ENCODE measurements around the gene ADARB1. TPM values are rescaled to one million over a fixed set of nuclear protein-coding genes. Genes with fewer than 3 reads are reported as not detected.

The ADARB1 gene
- total and polyA plus RNA-seq, 2 experiments from 2014 or later = 9.4 to 14.0 TPM

DNA sequence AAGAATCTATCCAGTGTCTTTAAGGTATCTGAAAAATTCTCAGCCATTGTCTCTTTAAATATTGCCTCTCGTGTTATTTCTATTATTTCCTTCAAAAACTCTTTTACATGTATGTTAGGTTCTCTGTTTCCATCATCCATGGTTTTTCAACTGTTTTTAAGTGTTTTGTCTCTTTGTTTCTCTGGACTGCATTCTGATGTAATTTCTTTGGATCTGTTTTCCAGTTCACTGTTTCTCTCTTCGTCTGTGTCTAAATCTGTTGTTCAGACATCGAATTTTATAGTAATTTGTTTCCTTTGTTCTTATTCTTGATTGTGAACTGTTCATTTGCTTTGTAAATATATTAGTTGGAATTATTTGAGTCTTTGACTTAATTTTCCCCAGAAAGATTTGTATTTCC, 169.2 kb downstream of the ADARB1 start:
- TF ChIP-seq, protein P1, sequence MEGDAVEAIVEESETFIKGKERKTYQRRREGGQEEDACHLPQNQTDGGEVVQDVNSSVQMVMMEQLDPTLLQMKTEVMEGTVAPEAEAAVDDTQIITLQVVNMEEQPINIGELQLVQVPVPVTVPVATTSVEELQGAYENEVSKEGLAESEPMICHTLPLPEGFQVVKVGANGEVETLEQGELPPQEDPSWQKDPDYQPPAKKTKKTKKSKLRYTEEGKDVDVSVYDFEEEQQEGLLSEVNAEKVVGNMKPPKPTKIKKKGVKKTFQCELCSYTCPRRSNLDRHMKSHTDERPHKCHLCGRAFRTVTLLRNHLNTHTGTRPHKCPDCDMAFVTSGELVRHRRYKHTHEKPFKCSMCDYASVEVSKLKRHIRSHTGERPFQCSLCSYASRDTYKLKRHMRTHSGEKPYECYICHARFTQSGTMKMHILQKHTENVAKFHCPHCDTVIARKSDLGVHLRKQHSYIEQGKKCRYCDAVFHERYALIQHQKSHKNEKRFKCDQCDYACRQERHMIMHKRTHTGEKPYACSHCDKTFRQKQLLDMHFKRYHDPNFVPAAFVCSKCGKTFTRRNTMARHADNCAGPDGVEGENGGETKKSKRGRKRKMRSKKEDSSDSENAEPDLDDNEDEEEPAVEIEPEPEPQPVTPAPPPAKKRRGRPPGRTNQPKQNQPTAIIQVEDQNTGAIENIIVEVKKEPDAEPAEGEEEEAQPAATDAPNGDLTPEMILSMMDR (IDR thresholded peaks at IDR 0.05; ENCODE audit: low read depth, low read length) = no peak

DNA sequence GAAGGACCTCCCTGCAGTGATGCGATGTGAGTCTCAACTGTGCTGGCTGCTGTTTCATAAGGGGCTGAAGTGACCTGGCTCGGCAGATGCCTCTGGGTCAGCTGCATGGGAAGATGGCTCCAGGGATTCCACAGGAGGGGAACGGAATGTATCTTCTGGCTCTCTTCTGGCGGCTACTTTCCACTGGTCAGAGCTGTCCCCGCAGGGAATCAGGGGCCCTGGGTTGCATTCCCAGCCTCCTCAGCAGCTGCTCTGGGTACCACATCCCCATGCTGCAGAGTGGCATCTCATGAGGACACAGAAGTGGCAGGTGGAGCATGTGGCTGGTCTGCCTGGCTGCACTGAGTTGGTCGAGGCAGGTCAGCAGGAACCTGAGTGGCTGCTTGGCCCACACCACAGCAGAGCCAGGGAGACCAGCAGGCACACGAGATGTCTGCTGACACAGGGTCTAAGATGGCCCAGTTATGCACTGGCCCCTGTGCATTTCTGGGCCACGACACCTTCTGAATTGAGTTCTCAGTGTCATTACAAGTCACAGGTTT, 170.5 kb downstream of the ADARB1 start:
- Histone ChIP-seq H3K4me3 (no peak overlapping the region), H3K36me3 (no peaks in the 10 kb centered on the region), H3K27ac (no peak overlapping the region), H3K4me1 (ENCODE audit: low read depth) (peaks cover 12% of the 10 kb centered on the region), H3K27me3 (no peaks in the 10 kb centered on the region), H3K9me3 (ENCODE audit: low read depth) (no peaks in the 10 kb centered on the region)
- no peak for DNase-seq (ENCODE audit: low read depth in 1 of 2, low spot score in 1 of 2)
- TF ChIP-seq, protein P1 (IDR thresholded peaks at IDR 0.05; ENCODE audit: low read depth, low read length) = no peak

More for the DNA sequence above, 169.2 kb downstream of the ADARB1 start:
- no peak overlapping the region for H3K27ac ChIP-seq
- H3K4me1 ChIP-seq (ENCODE audit: low read depth) = peaks cover 3% of the 10 kb centered on the region
- H3K36me3 ChIP-seq = no peaks in the 10 kb centered on the region
- no peak for DNase-seq (ENCODE audit: low read depth in 1 of 2, low spot score in 1 of 2)
- H3K27me3 ChIP-seq = no peaks in the 10 kb centered on the region
- H3K4me3 ChIP-seq = no peak overlapping the region
- no peaks in the 10 kb centered on the region for H3K9me3 ChIP-seq (ENCODE audit: low read depth)

DNA sequence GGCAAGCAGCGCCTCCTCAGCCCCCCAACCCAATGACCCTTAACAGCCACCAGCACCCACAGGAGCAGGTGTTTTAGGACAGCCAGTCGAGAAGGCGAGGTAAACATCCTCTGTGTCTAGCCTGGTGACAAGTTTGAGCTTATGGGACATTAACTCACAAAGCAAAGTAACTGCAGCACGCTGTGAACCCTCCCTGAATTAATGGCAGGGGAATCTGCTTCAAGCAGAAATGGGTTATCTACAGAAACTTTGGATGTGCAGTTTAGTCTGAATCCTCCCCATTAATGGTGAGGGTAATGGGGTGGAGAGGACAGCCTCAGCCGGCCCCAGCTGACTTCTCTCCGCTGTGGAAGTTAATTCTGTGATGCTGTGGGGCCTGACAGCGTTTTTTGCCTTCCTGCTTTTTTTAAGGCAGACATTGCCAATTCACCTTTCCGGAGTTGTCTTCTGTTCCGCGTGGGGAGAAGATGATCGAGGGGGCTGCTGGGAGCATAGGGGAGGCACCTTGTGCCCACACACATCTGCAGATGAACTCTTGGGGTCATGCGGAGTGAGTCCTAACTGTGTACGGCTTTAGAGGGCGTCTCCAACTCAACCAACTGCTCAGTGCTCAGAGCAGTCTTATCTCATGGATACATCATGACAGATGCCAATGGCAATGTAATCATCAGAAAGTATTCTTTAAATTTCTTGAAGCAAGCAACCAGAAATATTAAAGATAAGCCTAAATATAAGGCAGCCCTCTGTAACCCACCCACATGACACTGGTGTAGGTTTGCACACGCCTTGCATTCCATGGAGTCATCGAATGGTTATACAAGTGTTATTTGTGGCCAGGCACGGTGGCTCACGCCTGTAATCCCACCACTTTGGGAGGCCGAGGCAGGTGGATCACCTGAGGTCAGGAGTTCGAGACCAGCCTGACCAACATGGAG, 172.3 kb downstream of the ADARB1 start:
- TF ChIP-seq, protein P1 (IDR thresholded peaks at IDR 0.05; ENCODE audit: low read depth, low read length) = no peak
- no peaks in the 10 kb centered on the region for H3K27me3 ChIP-seq
- peaks cover 12% of the 10 kb centered on the region for H3K4me1 ChIP-seq (ENCODE audit: low read depth)
- no peak overlapping the region for H3K4me3 ChIP-seq
- H3K36me3 ChIP-seq = no peaks in the 10 kb centered on the region
- H3K27ac ChIP-seq = no peak overlapping the region
- no peak for DNase-seq (ENCODE audit: low read depth in 1 of 2, low spot score in 1 of 2)
- H3K9me3 ChIP-seq (ENCODE audit: low read depth) = no peaks in the 10 kb centered on the region

DNA sequence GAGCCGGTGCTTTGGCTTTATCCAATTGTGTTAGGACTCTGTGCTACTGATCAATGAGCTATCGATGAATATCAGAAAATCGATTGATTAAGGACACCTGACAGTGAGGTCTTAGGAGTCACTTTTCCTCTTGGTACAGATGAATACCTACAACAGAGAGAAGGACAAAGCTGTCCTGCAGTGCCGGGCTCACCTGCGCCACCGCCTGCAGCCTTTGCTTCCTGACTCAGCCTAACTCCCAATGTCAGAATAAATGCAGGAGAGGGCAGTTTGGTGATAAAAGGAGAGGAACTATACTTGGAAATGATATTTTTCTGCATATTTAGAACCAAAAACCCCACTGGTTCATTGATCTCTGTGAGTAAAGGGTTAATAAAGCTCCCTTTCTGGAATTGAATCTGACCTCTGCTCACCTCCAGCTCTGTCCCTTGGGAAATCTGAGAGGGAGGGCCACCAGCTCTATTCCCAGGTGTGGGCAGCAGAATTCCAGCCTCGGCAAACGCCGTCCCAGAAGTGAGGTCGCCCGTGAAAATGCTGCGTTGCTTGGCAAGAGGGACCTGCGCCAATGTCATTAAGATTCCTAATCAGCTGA, 174.0 kb downstream of the ADARB1 start:
- H3K9me3 ChIP-seq (ENCODE audit: low read depth) = no peaks in the 10 kb centered on the region
- peaks cover 12% of the 10 kb centered on the region for H3K4me1 ChIP-seq (ENCODE audit: low read depth)
- peak overlapping the region; percentile 4 for H3K27ac ChIP-seq
- no peak for DNase-seq (ENCODE audit: low read depth in 1 of 2, low spot score in 1 of 2)
- TF ChIP-seq, protein P1 (IDR thresholded peaks at IDR 0.05; ENCODE audit: low read depth, low read length) = no peak
- no peaks in the 10 kb centered on the region for H3K27me3 ChIP-seq
- H3K36me3 ChIP-seq = no peaks in the 10 kb centered on the region
- H3K4me3 ChIP-seq = no peak overlapping the region

DNA sequence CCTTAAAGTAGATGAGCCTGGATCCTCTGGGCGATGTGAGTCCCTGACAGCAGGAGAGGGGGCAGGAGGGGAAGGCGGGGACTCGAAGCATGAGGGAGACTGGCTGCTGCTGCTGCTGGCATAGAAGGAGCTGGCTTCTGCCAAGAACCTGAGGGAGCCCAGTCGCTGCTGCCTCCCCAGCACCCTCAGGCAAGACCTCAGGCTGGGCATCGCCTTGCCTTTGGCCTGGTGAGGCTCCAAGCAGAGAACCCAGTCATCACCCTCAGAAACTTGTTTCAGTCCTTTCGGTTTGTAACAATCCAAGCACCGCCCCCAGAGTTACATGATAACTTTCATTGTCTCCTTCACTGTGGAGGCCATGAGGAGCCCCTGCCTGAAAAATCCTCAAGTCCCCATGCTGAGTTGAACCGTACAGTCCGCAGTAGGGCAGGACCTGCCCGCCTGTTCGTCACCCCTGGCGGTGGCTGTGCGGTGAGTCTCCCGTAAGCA, 174.6 kb downstream of the ADARB1 start:
- DNase-seq (ENCODE audit: low read depth in 1 of 2, low spot score in 1 of 2) = peak; percentile 46 to 53
- Histone ChIP-seq H3K4me1 (ENCODE audit: low read depth) (peaks cover 12% of the 10 kb centered on the region), H3K27me3 (no peaks in the 10 kb centered on the region), H3K36me3 (no peaks in the 10 kb centered on the region), H3K9me3 (ENCODE audit: low read depth) (no peaks in the 10 kb centered on the region), H3K4me3 (no peak overlapping the region), H3K27ac (peak overlapping the region; percentile 4)
- TF ChIP-seq, protein P1 (IDR thresholded peaks at IDR 0.05; ENCODE audit: low read depth, low read length) = no peak

All from cardiac muscle cell (in vitro differentiated cells and primary cell).